AG04449 (cell line): ENCODE measurements around the gene ATP2B3.

Source experiments
- CTCF ChIA-PET: fragments of 350-600 bp; formaldehyde crosslinking; extraction: SDS; loops from one replicate; lab custom pipeline; 2021; ENCODE audit warnings: antibody characterized with exemption; lab: Yijun Ruan, JAX
- POLR2A ChIA-PET: fragments of 400-600, 350-600 bp; formaldehyde crosslinking; extraction: SDS; loops from one replicate; lab custom pipeline; 2020; ENCODE audit warnings: antibody characterized with exemption, inconsistent platforms; lab: Yijun Ruan, JAX
- DNase-seq: peaks from one replicate; pipeline ENCODE4 v3.0.0-alpha.2; 2010; ENCODE audit warnings: low read depth, low spot score
- H3K4me3 ChIP-seq: 2 replicates; pipeline ENCODE4 v1.5.1; 2011; ENCODE audit warnings: low read depth, mild to moderate bottlenecking, control low read depth, low read length
- CTCF ChIP-seq: IDR thresholded peaks from one replicate; pipeline ENCODE4 v1.5.1; 2011; ENCODE audit warnings: mild to moderate bottlenecking, moderate library complexity, low read length, control low read depth, inconsistent platforms; ENCODE audit not compliant: insufficient read depth; ENCODE audit errors: missing control alignments

ATP2B3 gene

GRCh38 chrX:153620576-153620975 is 103.1 kb downstream of the ATP2B3 start:
- ChIA-PET POLR2A (no interaction called here), CTCF (interaction anchor here (1.2 kb wide), 1 partner anchor 11 kb away, joined by 3 read pairs; no protein-coding TSS in a partner anchor)
- TF ChIP-seq CTCF, result no peak
- no peak overlapping the region for H3K4me3 ChIP-seq
- DNase-seq, result no peak

- no peak for DNase-seq
- no peak for TF ChIP-seq CTCF
- CTCF ChIA-PET, result no interaction called here
- POLR2A ChIA-PET, result no interaction called here
- no peak overlapping the region for H3K4me3 ChIP-seq
Measured at GRCh38 chrX:153621949-153622598, 104.6 kb downstream of the ATP2B3 start.

- TF ChIP-seq CTCF, result no peak
- ChIA-PET POLR2A (no interaction called here), CTCF (no interaction called here)
- no peak overlapping the region for H3K4me3 ChIP-seq
- DNase-seq, result no peak
Measured at GRCh38 chrX:153622661-153623309, 105.3 kb downstream of the ATP2B3 start.

- no peak overlapping the region for H3K4me3 ChIP-seq
- no peak for TF ChIP-seq CTCF
- ChIA-PET CTCF (no interaction called here), POLR2A (no interaction called here)
- no peak for DNase-seq
Measured at GRCh38 chrX:153623310-153624029, 106.0 kb downstream of the ATP2B3 start.

- ChIA-PET POLR2A (no interaction called here), CTCF (no interaction called here)
- no peak for DNase-seq
- no peak for TF ChIP-seq CTCF
- H3K4me3 ChIP-seq, result no peak overlapping the region
Measured at GRCh38 chrX:153624196-153625091, 107.0 kb downstream of the ATP2B3 start.
